Measurements from ENCODE around the gene PGPEP1.

PGPEP1 gene

DNA sequence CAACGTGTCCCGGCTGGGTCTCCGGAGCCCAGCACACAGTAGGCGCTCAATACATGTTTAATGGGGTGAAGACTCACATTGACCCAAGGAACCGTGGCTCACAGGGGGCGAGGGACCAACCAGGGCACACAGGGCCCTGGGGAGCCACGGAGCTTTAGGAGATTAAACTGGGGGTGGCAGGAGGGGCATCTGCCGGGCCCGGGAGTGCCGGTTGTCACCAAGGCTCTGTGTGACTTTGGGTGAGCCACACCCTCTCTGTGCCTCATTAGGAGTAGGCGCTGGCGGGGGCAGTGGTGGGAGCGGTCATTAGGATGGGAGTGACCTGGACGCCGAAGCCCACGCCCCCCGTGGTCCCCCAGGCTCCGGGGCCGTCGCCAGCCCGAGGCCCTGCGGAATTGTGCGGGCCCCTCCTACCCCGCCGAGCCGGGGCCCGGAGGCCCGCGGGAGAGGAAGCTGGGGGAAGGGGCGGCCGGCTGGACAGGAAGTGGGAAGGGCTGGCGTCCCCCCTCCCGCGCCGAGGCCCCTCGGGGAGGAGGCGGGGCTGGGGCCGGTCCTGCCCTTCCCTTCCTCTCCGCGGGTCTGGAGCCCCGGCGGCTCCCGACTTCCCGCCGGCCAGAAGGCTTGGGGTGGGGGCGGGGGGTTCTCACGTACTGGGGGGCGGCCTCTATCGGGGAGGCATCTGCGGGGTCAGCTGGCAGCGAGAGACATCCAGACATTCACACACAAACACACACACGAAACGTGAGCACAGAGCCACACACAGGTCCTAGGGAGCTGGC lies 77.0 kb downstream of the PGPEP1 start:
- in situ Hi-C loops (cut with HindIII; ENCODE audit: low sequenced_read_pairs), result no loop called here
- DNase-seq (ENCODE audit: low read depth, low spot score), result peak; percentile 90
- H3K4me3 ChIP-seq (ENCODE audit: low read depth, low read length), result peak overlapping the region; percentile 31
- TF ChIP-seq, protein P1, sequence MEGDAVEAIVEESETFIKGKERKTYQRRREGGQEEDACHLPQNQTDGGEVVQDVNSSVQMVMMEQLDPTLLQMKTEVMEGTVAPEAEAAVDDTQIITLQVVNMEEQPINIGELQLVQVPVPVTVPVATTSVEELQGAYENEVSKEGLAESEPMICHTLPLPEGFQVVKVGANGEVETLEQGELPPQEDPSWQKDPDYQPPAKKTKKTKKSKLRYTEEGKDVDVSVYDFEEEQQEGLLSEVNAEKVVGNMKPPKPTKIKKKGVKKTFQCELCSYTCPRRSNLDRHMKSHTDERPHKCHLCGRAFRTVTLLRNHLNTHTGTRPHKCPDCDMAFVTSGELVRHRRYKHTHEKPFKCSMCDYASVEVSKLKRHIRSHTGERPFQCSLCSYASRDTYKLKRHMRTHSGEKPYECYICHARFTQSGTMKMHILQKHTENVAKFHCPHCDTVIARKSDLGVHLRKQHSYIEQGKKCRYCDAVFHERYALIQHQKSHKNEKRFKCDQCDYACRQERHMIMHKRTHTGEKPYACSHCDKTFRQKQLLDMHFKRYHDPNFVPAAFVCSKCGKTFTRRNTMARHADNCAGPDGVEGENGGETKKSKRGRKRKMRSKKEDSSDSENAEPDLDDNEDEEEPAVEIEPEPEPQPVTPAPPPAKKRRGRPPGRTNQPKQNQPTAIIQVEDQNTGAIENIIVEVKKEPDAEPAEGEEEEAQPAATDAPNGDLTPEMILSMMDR (IDR thresholded peaks at IDR 0.05; ENCODE audit: low read depth, low read length), result no peak

DNA sequence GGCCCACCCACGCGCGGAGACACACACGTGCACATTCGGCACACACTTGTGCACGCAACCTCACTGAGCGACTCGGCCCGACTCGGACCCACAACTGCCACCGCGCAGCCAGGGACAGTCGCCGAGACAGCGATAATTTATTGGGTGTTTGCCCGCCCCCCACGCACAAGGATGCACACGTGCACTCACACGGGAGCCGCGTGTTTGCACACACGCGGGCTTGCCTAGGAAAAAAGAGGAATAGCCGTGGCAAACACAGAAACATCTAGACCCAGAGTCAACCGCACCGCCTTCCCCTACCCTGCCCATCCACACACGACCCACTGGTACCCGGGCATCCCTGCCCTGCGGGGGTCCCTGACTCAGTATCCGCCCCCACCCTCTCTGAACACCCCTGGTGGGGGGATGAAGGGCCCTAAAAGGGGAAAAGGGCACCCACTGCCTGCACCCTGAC lies 77.7 kb downstream of the PGPEP1 start:
- no peak overlapping the region for H3K4me3 ChIP-seq (ENCODE audit: low read depth, low read length)
- TF ChIP-seq, protein P1 (IDR thresholded peaks at IDR 0.05; ENCODE audit: low read depth, low read length), result no peak
- in situ Hi-C loops (cut with HindIII; ENCODE audit: low sequenced_read_pairs), result no loop called here
- no peak for DNase-seq (ENCODE audit: low read depth, low spot score)

DNA sequence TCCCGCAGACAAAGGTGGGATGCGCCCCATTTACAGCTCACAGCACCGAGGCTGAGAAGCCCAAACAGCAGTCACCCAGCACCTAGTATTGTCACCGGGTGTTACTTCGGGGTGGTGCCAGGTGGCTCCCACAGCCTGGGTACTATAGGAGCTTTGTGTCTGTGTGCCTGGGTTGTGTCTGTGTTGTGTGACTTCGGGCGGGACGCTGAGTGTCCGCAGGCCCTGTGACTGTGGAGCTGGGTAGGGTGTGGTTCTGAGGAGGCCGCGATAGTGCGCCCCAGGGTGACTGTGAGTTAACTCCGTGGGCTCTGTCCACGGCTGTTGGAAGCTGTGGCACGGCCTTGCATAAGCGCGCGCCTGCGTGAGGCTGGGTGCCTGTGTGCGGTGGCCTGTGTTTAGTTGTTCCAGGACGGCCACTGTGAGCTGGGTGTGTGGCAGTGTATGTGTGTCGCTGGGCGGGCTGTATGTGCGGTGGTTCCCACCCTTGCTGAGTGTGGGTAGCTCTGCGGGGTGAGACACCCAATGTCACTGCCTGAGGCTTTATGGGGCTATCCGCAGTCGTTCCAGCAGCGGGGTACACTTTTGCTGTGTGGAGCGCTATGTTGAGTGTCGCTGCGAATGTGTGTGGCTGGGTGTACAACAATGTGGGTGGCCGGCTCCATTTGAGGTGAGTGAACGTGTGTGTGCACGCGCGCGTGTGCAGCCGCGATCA lies 78.2 kb downstream of the PGPEP1 start:
- in situ Hi-C loops (cut with HindIII; ENCODE audit: low sequenced_read_pairs), result no loop called here
- DNase-seq (ENCODE audit: low read depth, low spot score), result no peak
- H3K4me3 ChIP-seq (ENCODE audit: low read depth, low read length), result peak overlapping the region; percentile 22
- TF ChIP-seq, protein P1 (IDR thresholded peaks at IDR 0.05; ENCODE audit: low read depth, low read length), result no peak

DNA sequence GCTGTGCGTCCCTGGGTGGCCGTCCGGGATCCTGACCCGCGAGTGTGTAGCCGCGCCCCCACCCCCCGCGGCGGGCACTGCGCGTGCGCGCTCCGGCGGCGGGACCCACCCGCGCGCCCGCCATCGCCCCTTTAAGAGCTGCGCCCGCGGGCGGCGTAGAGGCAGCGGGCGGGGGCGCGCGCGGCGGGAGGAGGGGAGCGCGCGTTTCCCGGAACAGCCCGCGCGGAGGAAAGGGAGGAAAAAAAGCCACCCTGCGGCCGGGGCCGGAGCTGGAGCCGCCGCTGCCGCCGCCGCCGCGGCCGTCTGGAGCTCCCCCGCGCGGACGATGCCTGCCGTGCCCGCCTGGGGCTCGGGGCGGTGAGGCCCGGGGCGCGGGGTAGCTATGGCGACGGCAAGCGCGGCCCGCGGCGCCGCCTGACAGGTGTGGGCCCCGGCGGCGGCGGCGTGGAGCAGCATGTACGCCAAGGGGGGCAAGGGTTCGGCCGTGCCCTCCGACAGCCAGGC lies 78.8 kb downstream of the PGPEP1 start, which contains the start of gene SSBP4:
Gene SSBP4 (plus strand): TSS at position 204 of the 504 bp plus-strand sequence. CDS start 251 bp downstream, at position 455.
- in situ Hi-C loops (cut with HindIII; ENCODE audit: low sequenced_read_pairs), result no loop called here
- TF ChIP-seq, protein P1 (IDR thresholded peaks at IDR 0.05; ENCODE audit: low read depth, low read length), result no peak
- DNase-seq (ENCODE audit: low read depth, low spot score), result peak; percentile 81
- peak within 1 kb of the TSS; percentile 71 for H3K4me3 ChIP-seq (ENCODE audit: low read depth, low read length)
